HL-60 (cell line): ENCODE measurements around the gene SMAD6.

Experiments
- DNase-seq, 2 experiments: peaks; one replicate each; pipeline ENCODE4 v3.0.0-alpha.2; 2010 to 2020; ENCODE audit warnings: low read depth in 1 of 2, low spot score in 1 of 2
- H3K27ac ChIP-seq: fragments of 250-450 bp; sonication (Bioruptor Pico); replicated peaks from 2 replicates; pipeline ENCODE4 v1.5.1; 2020; ENCODE audit warnings: mild to moderate bottlenecking, moderate library complexity
- H3K27me3 ChIP-seq: fragments of 250-450 bp; sonication (Bioruptor Pico); 2 replicates; pipeline ENCODE4 v1.5.1; 2021; ENCODE audit warnings: mild to moderate bottlenecking, moderate library complexity; ENCODE audit not compliant: insufficient read depth, poor library complexity, severe bottlenecking
- H3K4me3 ChIP-seq: replicated peaks from 2 replicates; pipeline ENCODE4 v1.5.1; 2011; ENCODE audit warnings: mild to moderate bottlenecking, control low read depth, low read length; ENCODE audit not compliant: insufficient read depth
- CTCF ChIP-seq: IDR thresholded peaks from one replicate; pipeline ENCODE4 v1.5.1; 2011; ENCODE audit warnings: low read length, control low read depth, inconsistent platforms; ENCODE audit not compliant: insufficient read depth
- GABPA ChIP-seq: IDR thresholded peaks from 2 replicates; pipeline ENCODE4 v1.6.1; 2012; ENCODE audit warnings: low read depth
- POLR2AphosphoS5 ChIP-seq: IDR thresholded peaks from 2 replicates; pipeline ENCODE4 v1.6.1; 2012; ENCODE audit warnings: low read depth
- REST ChIP-seq: IDR thresholded peaks from 2 replicates; pipeline ENCODE4 v1.6.1; 2012; ENCODE audit warnings: low read depth; ENCODE audit not compliant: insufficient replicate concordance
- SPI1 ChIP-seq: IDR thresholded peaks from 2 replicates; pipeline ENCODE4 v1.6.1; 2012; ENCODE audit warnings: low read depth, mild to moderate bottlenecking, borderline replicate concordance

SMAD6 gene

GRCh38 chr15:66670762-66671580 is 31.1 kb upstream of the SMAD6 start:
- no peak for DNase-seq
- no peak overlapping the region for H3K27ac ChIP-seq
- H3K27me3 ChIP-seq: no peaks in the 10 kb centered on the region
- TF ChIP-seq SPI1: no peak
- TF ChIP-seq CTCF: no peak
- TF ChIP-seq REST: no peak
- no peak for TF ChIP-seq POLR2AphosphoS5
- no peak for TF ChIP-seq GABPA
- H3K4me3 ChIP-seq: no peak overlapping the region

GRCh38 chr15:66672867-66673266 is 29.2 kb upstream of the SMAD6 start:
- Histone ChIP-seq H3K27ac (no peak overlapping the region), H3K27me3 (no peaks in the 10 kb centered on the region), H3K4me3 (no peak overlapping the region)
- no peak for DNase-seq
- TF ChIP-seq GABPA: no peak
- no peak for TF ChIP-seq SPI1
- TF ChIP-seq REST: no peak
- TF ChIP-seq POLR2AphosphoS5: no peak
- no peak for TF ChIP-seq CTCF

- no peak for TF ChIP-seq GABPA
- TF ChIP-seq CTCF: no peak
- no peak for TF ChIP-seq POLR2AphosphoS5
- no peak for TF ChIP-seq REST
- TF ChIP-seq SPI1: no peak
- Histone ChIP-seq H3K4me3 (no peak overlapping the region), H3K27ac (no peak overlapping the region), H3K27me3 (no peaks in the 10 kb centered on the region)
- no peak for DNase-seq
Measured at GRCh38 chr15:66673410-66674322, 28.4 kb upstream of the SMAD6 start.
